ENCODE results near the gene SLC35F3.
A peak's percentile ranks its signal among the peaks of the same experiment; 100 is the strongest.

The SLC35F3 gene

GRCh38 chr1:234094172-234094571, 189.7 kb downstream of the SLC35F3 start:
- peaks cover 6% of the 10 kb centered on the region for H3K4me1 ChIP-seq (ENCODE audit: control insufficient read depth, insufficient read depth, low read length)
- no peak overlapping the region for H3K4me3 ChIP-seq (ENCODE audit: low read length in 2 of 2)
- peaks cover 6 to 8% of the 10 kb centered on the region in 2 donors for H3K27me3 ChIP-seq (ENCODE audit: control insufficient read depth in 1 of 2, insufficient read depth in 2 of 2, low read length in 2 of 2)
- H3K9me3 ChIP-seq (ENCODE audit: control insufficient read depth in 2 of 2, low read length in 2 of 2): peaks cover 0 to 6% of the 10 kb centered on the region in 2 donors
- no peak overlapping the region for H3K27ac ChIP-seq (ENCODE audit: low read length)
- no peak overlapping the region for H3K9ac ChIP-seq (ENCODE audit: low read length in 2 of 2)
- no peaks in the 10 kb centered on the region for H3K36me3 ChIP-seq (ENCODE audit: control insufficient read depth in 2 of 2, insufficient read depth in 2 of 2, low read length in 2 of 2)

DNA sequence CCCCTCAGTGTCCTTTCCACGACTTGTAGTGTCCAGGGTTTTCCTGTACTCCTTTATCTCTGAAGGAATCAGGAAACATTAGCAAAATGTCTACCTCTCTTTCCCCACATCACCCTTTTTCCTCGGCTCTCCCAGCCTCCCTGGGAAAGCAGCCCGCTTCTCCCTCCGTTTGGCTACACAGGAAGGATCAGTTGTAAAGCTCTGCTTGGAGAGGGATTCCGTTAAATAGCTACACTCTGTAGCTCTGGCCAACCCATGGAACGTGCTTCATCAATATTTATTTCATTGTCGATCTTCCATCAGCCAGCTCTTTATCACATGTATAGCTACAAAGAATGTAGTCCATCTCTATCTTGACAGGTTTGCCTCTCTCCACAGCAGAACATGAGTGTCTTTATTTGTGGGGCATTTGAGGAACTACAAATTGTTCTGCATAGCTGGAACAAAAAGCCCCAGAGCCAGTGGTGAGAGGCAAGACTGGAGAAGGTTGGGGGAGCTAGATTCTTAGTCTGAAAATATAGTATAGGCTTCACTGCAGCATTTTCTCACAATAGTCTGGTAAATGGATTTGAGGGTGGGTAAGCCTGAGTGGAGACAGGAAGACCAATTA, 191.8 kb downstream of the SLC35F3 start:
- Histone ChIP-seq H3K4me3 (ENCODE audit: low read length in 2 of 2) (no peak overlapping the region), H3K4me1 (ENCODE audit: control insufficient read depth, insufficient read depth, low read length) (peaks cover 6% of the 10 kb centered on the region), H3K36me3 (ENCODE audit: control insufficient read depth in 2 of 2, insufficient read depth in 2 of 2, low read length in 2 of 2) (no peaks in the 10 kb centered on the region), H3K9me3 (ENCODE audit: control insufficient read depth in 2 of 2, low read length in 2 of 2) (no peaks in the 10 kb centered on the region), H3K9ac (ENCODE audit: low read length in 2 of 2) (no peak overlapping the region), H3K27ac (ENCODE audit: low read length) (no peak overlapping the region), H3K27me3 (ENCODE audit: control insufficient read depth in 1 of 2, insufficient read depth in 2 of 2, low read length in 2 of 2) (peaks cover 5 to 8% of the 10 kb centered on the region in 2 donors)

GRCh38 chr1:234102583-234102982, 198.1 kb downstream of the SLC35F3 start:
- no peaks in the 10 kb centered on the region for H3K9me3 ChIP-seq (ENCODE audit: control insufficient read depth in 2 of 2, low read length in 2 of 2)
- H3K27ac ChIP-seq (ENCODE audit: low read length): no peak overlapping the region
- no peak overlapping the region for H3K4me3 ChIP-seq (ENCODE audit: low read length in 2 of 2)
- H3K36me3 ChIP-seq (ENCODE audit: control insufficient read depth in 2 of 2, insufficient read depth in 2 of 2, low read length in 2 of 2): no peaks in the 10 kb centered on the region
- no peak overlapping the region for H3K9ac ChIP-seq (ENCODE audit: low read length in 2 of 2)
- peaks cover 3 to 8% of the 10 kb centered on the region in 2 donors for H3K27me3 ChIP-seq (ENCODE audit: control insufficient read depth in 1 of 2, insufficient read depth in 2 of 2, low read length in 2 of 2)
- no peaks in the 10 kb centered on the region for H3K4me1 ChIP-seq (ENCODE audit: control insufficient read depth, insufficient read depth, low read length)

DNA sequence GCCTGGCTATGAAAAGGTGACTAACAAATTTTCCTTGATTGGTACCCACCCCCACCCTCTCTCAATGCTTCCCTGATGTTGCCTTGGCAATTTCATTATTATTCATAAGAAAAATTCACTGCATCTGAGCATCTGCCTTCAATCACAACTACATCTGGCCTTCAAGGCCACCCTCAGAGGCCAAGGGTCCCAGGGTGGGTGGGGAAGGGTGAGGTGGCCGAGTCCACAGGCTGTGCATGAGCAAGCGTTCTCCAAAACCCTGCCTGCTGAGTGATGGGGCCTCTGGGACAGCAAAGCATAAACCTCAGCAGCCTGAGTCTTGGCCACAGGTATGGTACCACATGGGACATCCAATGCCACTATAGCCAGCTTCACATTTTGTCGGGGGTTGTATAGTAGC, 198.7 kb downstream of the SLC35F3 start:
- H3K9me3 ChIP-seq (ENCODE audit: control insufficient read depth in 2 of 2, low read length in 2 of 2): no peaks in the 10 kb centered on the region
- H3K9ac ChIP-seq (ENCODE audit: low read length in 2 of 2): no peak overlapping the region

GRCh38 chr1:234106032-234106431, 201.6 kb downstream of the SLC35F3 start:
- Histone ChIP-seq H3K9me3 (ENCODE audit: control insufficient read depth in 2 of 2, low read length in 2 of 2) (no peaks in the 10 kb centered on the region), H3K4me3 (ENCODE audit: low read length in 2 of 2) (no peak overlapping the region), H3K4me1 (ENCODE audit: control insufficient read depth, insufficient read depth, low read length) (no peaks in the 10 kb centered on the region), H3K27me3 (ENCODE audit: control insufficient read depth in 1 of 2, insufficient read depth in 2 of 2, low read length in 2 of 2) (peaks cover 0 to 4% of the 10 kb centered on the region in 2 donors), H3K9ac (ENCODE audit: low read length in 2 of 2) (no peak overlapping the region), H3K36me3 (ENCODE audit: control insufficient read depth in 2 of 2, insufficient read depth in 2 of 2, low read length in 2 of 2) (no peaks in the 10 kb centered on the region), H3K27ac (ENCODE audit: low read length) (no peak overlapping the region)

More for the DNA sequence above, 198.7 kb downstream of the SLC35F3 start:
- Histone ChIP-seq H3K36me3 (ENCODE audit: control insufficient read depth in 2 of 2, insufficient read depth in 2 of 2, low read length in 2 of 2) (no peaks in the 10 kb centered on the region), H3K27me3 (ENCODE audit: control insufficient read depth in 1 of 2, insufficient read depth in 2 of 2, low read length in 2 of 2) (peaks cover 3 to 5% of the 10 kb centered on the region in 2 donors), H3K27ac (ENCODE audit: low read length) (no peak overlapping the region), H3K4me1 (ENCODE audit: control insufficient read depth, insufficient read depth, low read length) (no peaks in the 10 kb centered on the region), H3K4me3 (ENCODE audit: low read length in 2 of 2) (no peak overlapping the region)

- H3K4me1 ChIP-seq (ENCODE audit: control insufficient read depth, insufficient read depth, low read length): no peaks in the 10 kb centered on the region
- no peaks in the 10 kb centered on the region for H3K9me3 ChIP-seq (ENCODE audit: control insufficient read depth in 2 of 2, low read length in 2 of 2)
- no peak overlapping the region for H3K27ac ChIP-seq (ENCODE audit: low read length)
- H3K36me3 ChIP-seq (ENCODE audit: control insufficient read depth in 2 of 2, insufficient read depth in 2 of 2, low read length in 2 of 2): no peaks in the 10 kb centered on the region
- H3K27me3 ChIP-seq (ENCODE audit: control insufficient read depth in 1 of 2, insufficient read depth in 2 of 2, low read length in 2 of 2): peaks cover 0 to 4% of the 10 kb centered on the region in 2 donors
- no peak overlapping the region for H3K4me3 ChIP-seq (ENCODE audit: low read length in 2 of 2)
- no peak overlapping the region for H3K9ac ChIP-seq (ENCODE audit: low read length in 2 of 2)
These were observed 203.0 kb downstream of the SLC35F3 start for GRCh38 chr1:234107416-234108021.

GRCh38 chr1:234108921-234109320, 204.4 kb downstream of the SLC35F3 start:
- H3K36me3 ChIP-seq (ENCODE audit: control insufficient read depth in 2 of 2, insufficient read depth in 2 of 2, low read length in 2 of 2): no peaks in the 10 kb centered on the region
- H3K4me3 ChIP-seq (ENCODE audit: low read length in 2 of 2): no peak overlapping the region
- H3K27me3 ChIP-seq (ENCODE audit: control insufficient read depth in 1 of 2, insufficient read depth in 2 of 2, low read length in 2 of 2): peaks cover 0 to 2% of the 10 kb centered on the region in 2 donors
- no peaks in the 10 kb centered on the region for H3K4me1 ChIP-seq (ENCODE audit: control insufficient read depth, insufficient read depth, low read length)
- H3K9me3 ChIP-seq (ENCODE audit: control insufficient read depth in 2 of 2, low read length in 2 of 2): no peaks in the 10 kb centered on the region
- no peak overlapping the region for H3K9ac ChIP-seq (ENCODE audit: low read length in 2 of 2)
- H3K27ac ChIP-seq (ENCODE audit: low read length): no peak overlapping the region

DNA sequence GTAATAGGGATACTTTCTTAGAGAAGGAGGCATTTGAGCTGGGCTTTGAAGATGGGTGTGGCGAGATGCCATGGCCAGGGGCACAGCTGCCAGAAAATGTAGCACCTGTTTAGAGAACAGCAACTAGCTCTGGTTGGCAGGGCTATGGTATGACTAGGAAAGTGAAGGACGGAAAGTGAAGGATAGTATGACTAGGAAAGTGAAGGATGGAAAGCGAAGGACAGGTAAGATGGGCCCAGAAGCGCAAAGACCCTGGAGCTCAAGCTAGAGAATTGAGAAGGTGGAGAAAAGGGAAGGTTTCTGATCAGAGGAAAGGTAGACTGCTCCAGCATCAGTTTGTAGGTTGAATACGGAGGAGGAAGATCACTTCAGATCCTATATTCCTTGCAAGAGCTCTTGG, 205.4 kb downstream of the SLC35F3 start:
- no peak overlapping the region for H3K4me3 ChIP-seq (ENCODE audit: low read length in 2 of 2)
- H3K36me3 ChIP-seq (ENCODE audit: control insufficient read depth in 2 of 2, insufficient read depth in 2 of 2, low read length in 2 of 2): no peaks in the 10 kb centered on the region
- H3K4me1 ChIP-seq (ENCODE audit: control insufficient read depth, insufficient read depth, low read length): no peaks in the 10 kb centered on the region
- peaks cover 0 to 2% of the 10 kb centered on the region in 2 donors for H3K27me3 ChIP-seq (ENCODE audit: control insufficient read depth in 1 of 2, insufficient read depth in 2 of 2, low read length in 2 of 2)
- H3K27ac ChIP-seq (ENCODE audit: low read length): no peak overlapping the region
- H3K9ac ChIP-seq (ENCODE audit: low read length in 2 of 2): no peak overlapping the region
- no peaks in the 10 kb centered on the region for H3K9me3 ChIP-seq (ENCODE audit: control insufficient read depth in 2 of 2, low read length in 2 of 2)

DNA sequence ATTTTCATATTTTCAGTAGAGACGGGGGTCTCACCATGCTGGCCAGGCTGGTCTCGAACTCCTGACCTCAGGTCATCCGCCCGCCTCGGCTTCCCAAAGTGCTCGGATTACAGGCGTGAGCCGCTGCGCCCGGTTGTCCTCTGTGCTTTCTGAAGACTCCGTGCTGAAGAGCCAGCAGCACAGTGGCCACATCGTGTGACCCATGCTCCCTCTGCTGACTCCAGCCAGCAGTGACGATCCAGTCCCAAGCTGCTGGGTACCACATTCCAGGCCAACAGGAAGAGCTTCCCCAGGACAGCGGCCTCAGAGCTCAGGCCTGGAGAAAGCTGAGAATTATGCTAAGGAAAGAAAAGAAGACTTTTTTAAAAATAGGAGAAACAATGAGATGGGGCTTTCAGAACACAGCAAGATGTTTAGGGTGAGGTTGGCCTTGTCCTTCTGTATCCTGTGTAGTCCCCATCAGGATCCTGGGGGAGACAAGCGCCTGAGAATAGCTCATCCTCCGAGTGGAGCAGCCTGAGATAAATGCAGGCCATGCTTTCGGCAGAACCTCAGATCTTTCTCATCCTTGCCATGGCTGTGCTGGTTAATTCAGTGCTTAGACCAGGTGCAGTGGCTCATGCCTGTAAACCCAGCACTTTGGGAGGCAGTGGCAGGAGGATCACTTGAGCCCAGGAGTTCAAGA, 207.1 kb downstream of the SLC35F3 start:
- H3K27me3 ChIP-seq (ENCODE audit: control insufficient read depth in 1 of 2, insufficient read depth in 2 of 2, low read length in 2 of 2): peaks cover 0 to 2% of the 10 kb centered on the region in 2 donors
- H3K27ac ChIP-seq (ENCODE audit: low read length): no peak overlapping the region
- H3K4me1 ChIP-seq (ENCODE audit: control insufficient read depth, insufficient read depth, low read length): no peaks in the 10 kb centered on the region
- H3K36me3 ChIP-seq (ENCODE audit: control insufficient read depth in 2 of 2, insufficient read depth in 2 of 2, low read length in 2 of 2): no peaks in the 10 kb centered on the region
- H3K4me3 ChIP-seq (ENCODE audit: low read length in 2 of 2): no peak overlapping the region
- no peak overlapping the region for H3K9ac ChIP-seq (ENCODE audit: low read length in 2 of 2)
- H3K9me3 ChIP-seq (ENCODE audit: control insufficient read depth in 2 of 2, low read length in 2 of 2): no peaks in the 10 kb centered on the region

- H3K27me3 ChIP-seq (ENCODE audit: control insufficient read depth in 1 of 2, insufficient read depth in 2 of 2, low read length in 2 of 2): no peaks in the 10 kb centered on the region
- H3K4me3 ChIP-seq (ENCODE audit: low read length in 2 of 2): peak overlapping the region in 1 of 2 donors; percentile 30
These were observed 210.3 kb downstream of the SLC35F3 start for GRCh38 chr1:234114648-234115307.

More at GRCh38 chr1:234114648-234115307, 210.3 kb downstream of the SLC35F3 start:
- Histone ChIP-seq H3K9me3 (ENCODE audit: control insufficient read depth in 2 of 2, low read length in 2 of 2) (no peaks in the 10 kb centered on the region), H3K27ac (ENCODE audit: low read length) (no peak overlapping the region), H3K4me1 (ENCODE audit: control insufficient read depth, insufficient read depth, low read length) (no peaks in the 10 kb centered on the region), H3K9ac (ENCODE audit: low read length in 2 of 2) (no peak overlapping the region), H3K36me3 (ENCODE audit: control insufficient read depth in 2 of 2, insufficient read depth in 2 of 2, low read length in 2 of 2) (no peaks in the 10 kb centered on the region)

All from stomach smooth muscle (tissue), 2 donors.